Measurements from ENCODE around the gene ZNF610. TPM values are rescaled to one million over a fixed set of nuclear protein-coding genes. Genes with fewer than 3 reads are reported as not detected.
A peak's percentile ranks its signal among the peaks of the same experiment; 100 is the strongest.

ZNF610 gene
- total RNA-seq, 1 experiment from 2014 or later, result 4.4 TPM

- ATAC-seq (no peak), DNase-seq (ENCODE audit: low spot score) (no peak)
- Mint-ChIP-seq H3K27ac (peak overlapping the region; percentile 96), H3K4me1 (peaks cover 9% of the 10 kb centered on the region; the same call in 1 of the 2 replicates), H3K4me3 (peak overlapping the region; percentile 90), H3K9me3 (peaks cover 27% of the 10 kb centered on the region), H3K27me3 (ENCODE audit: low read depth) (peaks cover 2% of the 10 kb centered on the region), H3K36me3 (peaks cover 46% of the 10 kb centered on the region)
- TF ChIP-seq, protein P1, sequence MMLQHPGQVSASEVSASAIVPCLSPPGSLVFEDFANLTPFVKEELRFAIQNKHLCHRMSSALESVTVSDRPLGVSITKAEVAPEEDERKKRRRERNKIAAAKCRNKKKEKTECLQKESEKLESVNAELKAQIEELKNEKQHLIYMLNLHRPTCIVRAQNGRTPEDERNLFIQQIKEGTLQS (CRISPR knock-in tag; conservative IDR thresholded peaks at IDR 0.05), result no peak
- TF ChIP-seq ZNF317 (CRISPR knock-in tag; IDR thresholded peaks at IDR 0.05; ENCODE audit: borderline replicate concordance, low read depth) (no peak), RELA (CRISPR knock-in tag; IDR thresholded peaks at IDR 0.05; ENCODE audit: borderline replicate concordance) (no peak), ESRRA (CRISPR knock-in tag; IDR thresholded peaks at IDR 0.05; ENCODE audit: borderline replicate concordance) (no peak), SOX15 (CRISPR knock-in tag; IDR thresholded peaks at IDR 0.05) (no peak), ZNF263 (CRISPR knock-in tag; IDR thresholded peaks at IDR 0.05; ENCODE audit: low read depth) (no peak), NR3C1 (CRISPR knock-in tag; conservative IDR thresholded peaks at IDR 0.05; ENCODE audit: low read depth) (no peak), JAZF1 (CRISPR knock-in tag; IDR thresholded peaks at IDR 0.05) (no peak), GABPB1 (CRISPR knock-in tag; IDR thresholded peaks at IDR 0.05) (no peak), PRDM15 (CRISPR knock-in tag; IDR thresholded peaks at IDR 0.05) (no peak)
- ChIA-PET CTCF (interaction anchor here (0.6 to 1.4 kb wide), 3 partner anchors 19 to 221 kb away, joined by 4 to 9 read pairs (median 5); no protein-coding TSS in a partner anchor), POLR2A (no interaction called here)
Observed at GRCh38 chr19:52370341-52370710, 34.3 kb downstream of the ZNF610 start.

GRCh38 chr19:52391135-52391534 lies 55.1 kb downstream of the ZNF610 start:
- H3K4me3 Mint-ChIP-seq, result no peak overlapping the region
- ATAC-seq, result peak; percentile 82
- peaks cover 20% of the 10 kb centered on the region for H3K9me3 Mint-ChIP-seq

DNA sequence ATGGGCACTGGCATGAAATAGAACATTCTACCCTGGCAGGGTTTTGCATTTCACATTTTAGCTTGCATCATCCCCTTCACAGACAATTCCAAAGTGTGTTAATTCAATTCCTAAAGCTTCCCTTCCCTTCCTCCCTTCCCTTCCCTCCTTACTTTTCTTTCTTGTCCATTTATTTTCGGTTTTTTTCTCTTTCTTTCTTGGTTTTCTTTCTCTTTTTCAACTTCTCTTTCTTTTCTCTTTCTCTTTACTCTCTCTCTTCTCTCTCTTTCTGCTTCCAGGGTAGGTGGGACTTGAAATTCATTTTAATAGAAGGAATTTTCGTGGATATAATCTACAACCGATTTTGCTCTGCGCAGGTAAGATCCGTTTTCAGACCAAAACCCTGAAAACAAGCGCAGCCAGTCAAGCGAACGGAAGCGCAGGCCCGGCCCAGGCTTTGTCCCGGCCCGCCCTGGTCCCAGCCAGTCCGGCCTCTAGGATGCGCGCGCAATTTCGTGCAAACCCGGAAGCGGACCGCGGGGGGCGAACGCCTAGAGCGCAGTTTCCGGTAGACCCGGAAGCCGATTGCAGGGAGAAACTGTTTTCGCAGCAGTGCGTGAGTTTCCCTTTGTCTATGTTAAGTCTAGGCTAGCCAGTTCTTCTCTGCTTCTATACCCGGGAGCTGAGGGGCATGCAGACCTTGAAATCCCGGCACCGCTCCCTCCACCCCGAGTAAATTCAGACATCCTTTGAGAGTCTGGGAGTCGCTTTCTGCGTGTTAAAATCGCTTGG lies 61.5 kb downstream of the ZNF610 start, which contains the start of gene ZNF528:
ZNF528 (plus strand) TSS at position 540 of the 771 bp plus-strand sequence. CDS start 4,165 bp downstream, outside the sequence.
- peaks cover 9% of the 10 kb centered on the region for H3K9me3 Mint-ChIP-seq
- DNase-seq (ENCODE audit: low spot score), result peak; percentile 91
- CTCF ChIA-PET, result interaction anchor here (1.0 kb wide), 1 partner anchor 225 kb away, joined by 3 read pairs; no protein-coding TSS in a partner anchor
- peaks cover 37% of the 10 kb centered on the region for H3K36me3 Mint-ChIP-seq
- peaks cover 12% of the 10 kb centered on the region for H3K4me1 Mint-ChIP-seq
- H3K4me3 Mint-ChIP-seq, result peak within 1 kb of the TSS; percentile 89
- TF ChIP-seq CREB1 (CRISPR knock-in tag; IDR thresholded peaks at IDR 0.05) (no peak), ETV6 (CRISPR knock-in tag; IDR thresholded peaks at IDR 0.05) (peak; percentile 98), GABPB1 (CRISPR knock-in tag; IDR thresholded peaks at IDR 0.05) (peak; percentile 68)
- H3K27me3 Mint-ChIP-seq (ENCODE audit: low read depth), result no peaks in the 10 kb centered on the region
- POLR2A ChIA-PET, result no interaction called here
- peak; percentile 93 for ATAC-seq
- peak within 1 kb of the TSS; percentile 98 for H3K27ac Mint-ChIP-seq

More at GRCh38 chr19:52391135-52391534, 55.1 kb downstream of the ZNF610 start:
- no peak for TF ChIP-seq GRHL2 (CRISPR knock-in tag; IDR thresholded peaks at IDR 0.05; ENCODE audit: insufficient replicate concordance, severe bottlenecking)
- TF ChIP-seq CTCF (IDR thresholded peaks at IDR 0.05), result 0 out of 2 replicates have a peak, but pooled peaks have one; percentile 16
- ChIA-PET POLR2A (interaction anchor here (0.5 kb wide), 1 partner anchor 451 kb away, joined by 5 read pairs; no protein-coding TSS in a partner anchor), CTCF (interaction anchor here (0.8 to 1.7 kb wide), 9 partner anchors 9 to 278 kb away, joined by 3 to 10 read pairs (median 4); partner anchors contain the start of gene ZNF880)
- H3K27me3 Mint-ChIP-seq (ENCODE audit: low read depth), result peaks cover 3% of the 10 kb centered on the region; the same call in 1 of the 2 replicates
- H3K36me3 Mint-ChIP-seq, result peaks cover 36% of the 10 kb centered on the region
- H3K4me1 Mint-ChIP-seq, result no peaks in the 10 kb centered on the region; the same call in 1 of the 2 replicates
- peak; percentile 24 for DNase-seq (ENCODE audit: low spot score)
- H3K27ac Mint-ChIP-seq, result no peak overlapping the region

All from WTC11 (cell line).